HG02981 (cell line): Measurements from ENCODE around the gene SLC22A7.
A peak's percentile ranks its signal among the peaks of the same experiment; 100 is the strongest.

ENCODE experiments used
- ATAC-seq: cut with Tn5 transposase; IDR thresholded peaks from one replicate; pipeline ENCODE4 v1.9.1; 2021; ENCODE audit warnings: mild to moderate bottlenecking, moderate library complexity; ENCODE audit not compliant: unreplicated experiment

Gene SLC22A7

GRCh38 chr6:43297644-43298564, at the start of gene SLC22A7:
Gene SLC22A7, plus strand, starts transcription at chr6:43298260. Its CDS starts 99 bp downstream, at chr6:43298359.
- no peak for ATAC-seq

- ATAC-seq: no peak
These were observed 49.3 kb upstream of the SLC22A7 start for GRCh38 chr6:43248791-43249190.

- ATAC-seq: no peak
These were observed 47.1 kb upstream of the SLC22A7 start for GRCh38 chr6:43250992-43251373.

GRCh38 chr6:43253401-43253800, 44.7 kb upstream of the SLC22A7 start:
- no peak for ATAC-seq

- no peak for ATAC-seq
These were observed 43.8 kb upstream of the SLC22A7 start for GRCh38 chr6:43254138-43254817.

- ATAC-seq: no peak
These were observed 43.2 kb upstream of the SLC22A7 start for GRCh38 chr6:43254846-43255245.

GRCh38 chr6:43255408-43256054, 42.5 kb upstream of the SLC22A7 start:
- no peak for ATAC-seq

GRCh38 chr6:43256670-43257366, 41.2 kb upstream of the SLC22A7 start:
- no peak for ATAC-seq

- ATAC-seq: no peak
These were observed 40.5 kb upstream of the SLC22A7 start for GRCh38 chr6:43257367-43258145.

- no peak for ATAC-seq
These were observed 39.9 kb upstream of the SLC22A7 start for GRCh38 chr6:43258180-43258579.

GRCh38 chr6:43258807-43259686, 39.0 kb upstream of the SLC22A7 start:
- no peak for ATAC-seq

GRCh38 chr6:43260791-43261190, 37.3 kb upstream of the SLC22A7 start:
- ATAC-seq: no peak

- ATAC-seq: no peak
These were observed 36.9 kb upstream of the SLC22A7 start for GRCh38 chr6:43261198-43261597.

GRCh38 chr6:43262000-43262779, 35.9 kb upstream of the SLC22A7 start:
- no peak for ATAC-seq

- no peak for ATAC-seq
These were observed 35.2 kb upstream of the SLC22A7 start for GRCh38 chr6:43262780-43263313.

- ATAC-seq: peak; percentile 78
These were observed 34.5 kb upstream of the SLC22A7 start for GRCh38 chr6:43263314-43264178.

GRCh38 chr6:43264599-43265145, 33.4 kb upstream of the SLC22A7 start:
- ATAC-seq: no peak
